Stimulated activated CD8-positive, alpha-beta memory T cell treated with anti-CD3 and anti-CD28 coated beads, Interleukin-12 subunit alpha, Interleukin-12 subunit beta, amount 100 ng/mL, for 1 hour (primary cell): ENCODE results near the gene NUDT16L1.

ENCODE experiments used
- DNase-seq: peaks from one replicate; pipeline ENCODE4 v3.0.0-alpha.2; 2020; ENCODE audit warnings: low read depth

NUDT16L1 gene

DNA sequence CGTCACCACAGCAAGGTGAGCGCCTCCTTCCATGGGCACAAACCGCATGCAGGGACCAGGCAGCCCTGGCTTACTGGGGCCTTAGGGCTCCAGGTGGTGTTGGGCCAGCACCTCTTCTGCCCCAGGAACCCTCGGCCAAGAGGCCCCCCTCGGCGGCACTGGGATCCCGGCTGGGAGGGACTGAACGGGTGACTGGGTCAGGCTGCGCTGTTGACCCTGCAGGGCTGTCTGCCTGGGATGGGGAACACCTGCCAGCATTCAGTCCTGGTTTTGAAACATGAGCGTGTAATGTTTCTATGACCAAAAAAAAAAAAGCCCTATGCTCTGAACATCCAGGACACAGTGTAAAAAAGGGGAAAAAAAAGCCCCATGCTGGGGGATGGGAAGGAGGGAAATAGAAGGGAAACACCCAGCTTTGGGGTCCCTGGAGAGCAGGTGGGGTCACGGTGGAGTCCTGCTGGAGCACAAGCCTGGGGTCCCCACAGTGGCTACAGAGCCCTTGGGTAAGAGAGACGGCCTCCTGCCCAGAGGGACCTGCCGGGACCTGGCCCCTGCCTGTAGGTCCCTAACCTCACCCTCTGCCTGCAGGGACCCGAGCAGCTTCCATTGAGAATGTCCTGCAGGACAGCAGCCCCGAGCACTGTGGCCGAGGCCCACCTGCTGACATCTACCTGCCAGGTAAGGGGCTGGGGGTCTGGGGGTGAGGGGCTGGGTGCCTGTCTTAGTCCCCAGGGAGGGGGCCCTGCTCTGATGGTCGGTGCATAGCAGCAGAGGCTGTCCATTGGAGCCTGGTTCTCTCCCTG, 9.9 kb upstream of the NUDT16L1 start:
- DNase-seq: no peak

DNA sequence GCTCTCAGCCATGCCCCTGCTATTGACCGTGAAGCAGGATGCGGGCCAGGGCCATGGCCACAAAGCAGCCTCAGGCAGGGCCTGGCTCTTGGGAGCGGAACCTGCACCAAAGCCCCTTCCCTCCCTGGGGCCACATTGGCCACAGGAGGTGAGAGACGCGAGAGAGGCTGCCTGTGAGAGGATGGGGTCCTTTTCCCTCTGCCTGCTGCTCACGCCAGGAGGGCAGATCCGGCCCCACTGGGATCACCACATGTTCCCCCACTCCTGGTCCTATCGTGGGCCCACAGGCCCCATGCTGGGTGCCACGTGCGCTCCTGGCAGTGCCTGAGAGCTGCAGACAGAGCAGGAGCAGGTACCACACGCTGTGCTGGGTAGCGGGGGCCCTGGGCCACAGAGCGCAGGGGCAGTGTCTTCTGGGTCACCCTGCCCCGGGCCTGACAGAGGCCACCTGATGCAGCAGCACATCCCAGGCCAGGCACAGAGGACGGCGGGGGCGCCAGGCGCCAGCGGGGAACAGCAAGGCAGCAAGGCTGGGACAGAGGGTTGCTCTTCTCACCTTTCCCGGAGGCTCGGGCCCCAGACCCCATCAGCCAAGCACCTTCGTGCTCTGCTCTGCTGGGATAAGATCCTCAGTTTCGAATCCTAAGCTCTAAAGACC, 9.2 kb upstream of the NUDT16L1 start:
- DNase-seq: no peak

DNA sequence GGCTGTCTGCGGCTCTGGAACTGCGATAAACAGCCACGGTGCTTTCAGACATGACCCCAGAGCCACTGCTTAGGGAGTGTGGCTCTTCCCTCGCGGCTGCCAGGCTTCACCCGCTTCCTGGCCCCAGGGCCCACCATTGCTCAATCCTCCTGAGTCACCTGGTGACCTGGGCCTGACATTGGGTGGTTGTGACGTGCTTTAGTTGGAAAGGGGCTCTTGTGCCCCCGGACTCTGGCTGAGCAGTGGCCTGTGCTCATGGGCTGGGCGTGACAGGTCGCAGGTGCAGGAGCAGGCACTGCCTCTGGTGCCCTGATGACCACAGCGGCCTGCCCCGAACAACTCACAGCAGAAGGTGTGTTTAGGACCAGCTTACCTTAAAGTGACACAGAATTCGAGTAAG, 8.6 kb upstream of the NUDT16L1 start:
- no peak for DNase-seq

DNA sequence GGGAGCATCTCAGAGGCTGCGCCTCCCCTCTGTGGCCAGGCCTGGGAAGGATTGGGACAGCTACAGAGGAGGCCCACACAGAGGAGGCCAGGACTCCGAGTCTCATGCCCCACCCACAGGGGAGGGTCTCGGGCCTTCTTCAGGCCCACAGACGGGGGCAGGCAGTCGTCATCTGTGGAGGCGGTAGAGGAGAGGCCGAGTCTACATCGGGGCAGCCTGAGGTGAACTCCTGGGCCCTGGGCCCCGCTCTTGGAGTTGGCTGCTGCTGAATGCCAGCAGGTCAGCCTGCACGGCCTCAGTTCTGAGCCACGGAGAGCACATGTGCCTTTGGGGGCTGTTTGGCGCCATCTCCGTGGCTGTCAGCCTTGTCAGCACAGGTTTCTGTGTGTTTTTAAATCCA, 8.1 kb upstream of the NUDT16L1 start:
- DNase-seq: no peak

DNA sequence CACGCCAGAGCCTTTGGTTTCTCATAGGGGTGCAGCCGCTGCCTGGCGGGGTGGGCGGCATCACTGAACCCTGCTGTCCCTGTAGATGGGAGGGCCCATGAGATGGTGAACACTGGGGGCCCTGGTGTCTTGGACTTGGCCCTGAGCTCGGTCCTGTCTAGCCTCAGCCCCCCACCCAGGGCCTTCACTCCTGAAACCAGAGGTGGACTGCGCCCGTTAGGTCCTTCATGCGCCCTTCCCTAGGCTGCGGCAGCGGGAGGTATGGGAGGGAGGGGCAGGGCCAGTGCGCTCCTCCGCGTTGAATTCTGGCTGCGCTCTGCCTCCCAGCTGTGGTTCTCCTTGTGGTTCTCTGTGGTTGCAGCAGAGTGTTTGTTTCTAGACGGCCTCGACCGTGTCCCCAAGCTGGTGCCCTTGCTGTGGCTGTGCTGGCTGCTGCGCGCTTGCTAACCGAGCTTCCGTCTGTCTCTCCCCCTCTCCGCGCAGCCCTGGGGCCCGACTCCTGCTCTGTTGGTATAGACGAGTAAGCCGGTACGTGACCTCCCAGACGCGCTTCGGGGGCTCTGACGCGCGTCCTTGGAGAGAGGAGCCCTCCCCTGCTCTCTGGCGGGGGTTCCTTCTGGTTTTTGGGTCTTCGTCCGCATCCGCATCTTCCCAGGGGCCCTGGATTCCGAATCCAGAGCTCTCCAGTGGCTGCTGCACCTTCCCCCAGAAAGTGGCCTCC, 7.4 kb upstream of the NUDT16L1 start:
- DNase-seq: no peak

DNA sequence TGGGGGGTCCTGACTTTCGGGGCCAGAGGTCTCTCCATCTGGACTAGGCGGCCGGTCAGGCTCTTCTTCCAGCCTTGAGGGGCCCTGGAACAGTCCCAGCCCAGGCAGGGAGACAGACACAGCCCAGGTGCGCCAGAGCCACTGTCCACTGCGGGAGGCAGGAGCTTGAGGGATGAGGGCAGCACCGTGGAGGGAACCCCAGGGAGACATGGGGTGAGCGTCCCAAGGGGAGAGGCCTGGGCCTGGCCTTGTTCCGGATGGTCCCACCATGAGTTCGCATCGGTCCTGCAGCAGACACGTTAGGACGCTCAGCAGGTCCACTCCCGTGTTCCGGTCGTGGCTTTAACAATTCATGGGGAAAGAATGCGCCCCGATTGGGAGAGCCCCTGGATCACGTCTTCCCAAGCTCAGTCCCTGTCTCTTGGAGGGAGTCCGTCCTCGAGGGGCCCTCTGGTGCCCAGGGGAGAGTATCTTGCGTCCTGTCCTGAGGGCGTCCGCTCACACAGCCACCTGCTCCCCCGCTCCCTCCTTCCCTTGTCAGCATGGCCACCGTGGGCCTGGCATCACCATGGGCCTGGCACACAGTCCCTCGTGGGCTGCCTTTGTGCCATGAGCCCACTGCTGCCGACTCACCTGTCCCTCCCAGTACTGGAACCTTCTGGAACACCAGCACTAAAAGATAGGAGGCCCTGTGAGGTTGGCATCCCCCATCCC, 6.7 kb upstream of the NUDT16L1 start:
- DNase-seq: no peak

DNA sequence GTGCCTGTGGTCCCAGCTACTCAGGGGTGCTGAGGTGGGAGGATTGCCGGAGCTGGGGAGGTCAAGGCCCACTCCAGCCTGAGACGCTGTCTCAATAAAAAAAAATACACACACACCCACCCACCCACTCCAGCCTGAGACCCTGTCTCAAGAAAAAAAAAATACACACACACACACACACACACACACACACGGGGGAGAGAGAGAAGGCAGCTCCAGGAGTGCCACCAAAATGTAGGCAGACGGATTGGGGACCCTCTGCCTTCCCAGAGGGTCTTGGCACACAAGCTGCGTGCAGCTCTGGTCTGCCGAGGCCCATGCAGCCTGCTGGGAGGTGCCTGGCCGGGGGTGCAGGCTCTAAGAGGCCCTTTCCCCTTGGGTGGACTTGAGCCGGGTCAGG, 5.9 kb upstream of the NUDT16L1 start:
- DNase-seq: no peak

DNA sequence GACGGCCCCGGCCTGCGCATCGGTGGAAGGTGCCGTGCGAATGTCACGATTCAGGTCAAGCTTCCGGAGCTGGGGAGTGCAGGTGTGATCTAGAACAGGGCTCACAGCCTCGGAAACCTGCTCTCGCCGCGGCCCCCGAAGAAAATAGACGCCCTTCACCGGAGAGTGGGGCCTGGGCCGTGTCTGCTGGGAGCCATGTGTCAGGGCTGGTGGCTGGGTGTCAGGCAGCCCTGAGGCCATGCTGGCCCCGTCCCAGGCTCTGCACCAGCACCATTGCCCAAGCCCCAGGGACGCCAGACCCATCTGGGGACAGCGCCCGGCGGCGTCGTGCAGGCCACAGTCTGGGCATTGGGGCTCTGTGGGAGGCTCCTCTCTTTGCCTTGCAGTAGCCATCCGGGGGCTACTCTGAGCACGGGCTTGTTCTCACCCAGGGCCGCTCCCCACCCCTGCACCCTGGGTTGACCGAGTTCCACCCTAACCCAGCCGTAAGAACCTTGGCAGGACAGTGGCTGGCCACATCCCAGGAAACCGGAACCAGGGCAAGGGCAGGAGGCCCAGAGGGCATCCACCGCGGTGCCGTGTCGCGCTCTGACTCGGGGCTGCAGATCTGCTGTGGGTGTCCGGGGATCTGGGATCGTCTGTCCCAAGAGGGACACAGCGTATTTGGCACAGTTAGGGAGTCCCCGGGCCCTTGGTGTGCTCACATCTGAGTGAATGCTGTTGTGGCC, 5.3 kb upstream of the NUDT16L1 start:
- no peak for DNase-seq

DNA sequence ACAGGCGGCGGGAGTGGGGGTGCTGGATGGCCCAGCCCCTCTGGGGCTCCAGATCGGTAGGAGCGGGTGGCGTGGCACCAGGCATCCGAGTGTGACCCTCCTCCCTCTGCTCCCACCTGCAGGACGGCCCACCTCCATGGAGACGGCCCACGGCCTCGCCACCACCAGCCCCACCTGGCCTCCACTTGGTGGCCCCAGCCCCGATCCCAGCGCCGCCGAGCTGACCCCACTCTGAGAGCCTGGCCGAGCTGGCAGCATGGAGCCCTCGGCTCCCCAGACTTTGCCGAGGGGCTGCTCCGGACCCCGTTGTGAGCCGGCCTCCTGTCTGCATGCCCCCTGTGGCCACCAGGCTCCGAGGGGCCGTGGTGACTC, 4.7 kb upstream of the NUDT16L1 start:
- no peak for DNase-seq

DNA sequence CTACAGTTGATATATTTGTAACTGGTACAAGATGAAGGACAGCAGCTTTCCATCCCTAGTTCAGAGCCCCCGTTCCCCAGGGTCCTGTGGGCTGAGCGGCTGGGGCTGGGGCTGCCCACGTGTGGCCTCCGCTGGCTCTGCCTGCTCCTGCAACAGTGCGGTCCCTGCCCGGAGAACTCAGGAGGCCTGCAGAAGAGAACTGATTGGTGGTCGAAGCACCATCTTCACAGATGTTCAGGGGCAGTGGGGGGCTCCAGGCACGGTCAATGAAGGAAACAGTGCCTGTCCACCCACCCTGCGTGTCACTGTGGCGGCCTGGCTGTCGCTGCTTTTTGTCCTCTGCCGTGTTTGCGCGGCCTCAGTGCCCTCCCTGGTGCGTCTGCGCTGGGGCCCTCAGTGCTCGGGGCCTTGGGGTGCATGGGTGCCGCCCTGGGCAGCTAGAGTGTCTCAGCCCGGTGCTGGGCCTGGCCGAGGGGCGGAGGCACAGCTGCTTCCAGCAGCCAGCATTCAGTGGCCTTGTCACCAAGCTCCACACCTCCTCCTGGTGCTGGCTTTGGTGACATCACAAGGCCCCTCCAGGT, 4.2 kb upstream of the NUDT16L1 start:
- no peak for DNase-seq

DNA sequence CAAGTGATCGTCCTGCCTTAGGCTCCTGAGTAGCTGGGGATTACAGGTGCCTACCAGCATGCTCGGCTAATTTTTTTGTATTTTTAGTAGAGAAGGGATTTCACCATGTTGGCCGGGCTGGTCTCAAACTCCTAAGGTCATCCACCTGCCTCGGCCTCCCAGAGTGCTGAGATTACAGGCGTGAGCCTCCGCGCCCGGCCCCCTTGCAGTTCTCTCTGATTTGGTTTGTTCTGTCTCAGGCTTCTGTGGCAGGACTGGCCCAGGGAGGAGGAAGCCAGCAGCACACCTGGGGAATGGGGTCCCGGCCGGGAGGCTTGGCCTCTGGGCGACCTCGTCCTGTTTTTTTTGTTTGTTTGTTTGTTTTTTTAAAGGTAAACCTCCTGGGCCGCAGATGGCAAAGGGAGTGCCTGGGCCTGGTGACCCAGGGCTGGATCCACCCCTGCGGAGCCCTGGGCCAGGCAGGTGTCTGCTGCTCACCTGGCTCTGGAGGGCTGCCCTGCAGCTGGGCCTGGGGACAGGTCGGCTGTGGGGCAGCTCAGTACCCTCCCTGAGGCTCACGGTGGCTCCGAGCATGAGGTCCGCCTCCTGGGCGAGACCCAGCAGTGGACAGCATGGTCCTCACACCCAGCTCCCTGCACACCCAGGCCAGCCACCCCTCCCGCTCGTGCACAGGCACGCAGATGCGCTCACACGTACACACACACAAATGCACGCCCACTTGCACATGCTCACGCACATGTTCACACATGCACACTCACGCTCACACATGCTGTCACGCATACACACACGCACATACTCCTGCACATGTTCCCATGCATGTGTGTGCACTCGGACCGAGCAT, 3.3 kb upstream of the NUDT16L1 start:
- no peak for DNase-seq

DNA sequence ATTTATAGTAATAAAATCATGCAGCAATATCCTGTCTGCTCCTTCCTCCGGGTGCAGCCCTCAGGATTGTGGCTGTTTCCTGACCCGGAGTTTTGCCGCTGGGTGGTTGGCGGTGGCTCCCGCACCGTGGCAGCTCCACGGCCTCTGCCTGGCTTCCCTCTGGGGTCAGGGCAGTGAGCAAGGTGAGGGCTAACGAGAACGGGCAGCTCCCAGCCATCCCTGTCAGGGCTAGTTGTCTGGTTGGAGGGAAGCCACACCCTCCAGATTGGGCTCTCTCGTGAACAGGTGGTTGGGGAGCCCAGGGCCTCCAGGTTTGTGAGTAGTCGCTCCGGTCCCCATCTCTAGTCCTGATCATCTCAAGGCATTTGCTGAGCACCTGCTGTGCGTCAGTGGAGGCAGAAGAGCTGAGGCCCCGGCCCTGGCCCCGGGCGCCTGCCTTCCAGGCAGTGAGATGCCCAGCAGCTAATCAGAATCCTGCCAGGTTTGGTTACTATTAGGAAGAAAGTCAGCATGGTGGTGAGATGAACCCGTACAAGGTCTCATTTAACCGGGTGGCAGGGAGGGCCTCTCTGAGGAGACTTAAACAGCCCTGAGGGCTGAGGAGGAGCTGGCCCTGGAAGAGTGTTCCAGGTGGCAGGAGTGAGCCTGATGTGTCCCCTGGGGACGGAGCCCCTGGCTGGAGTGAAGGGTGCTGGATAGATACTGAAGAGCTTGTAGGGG, 2.3 kb upstream of the NUDT16L1 start:
- no peak for DNase-seq

DNA sequence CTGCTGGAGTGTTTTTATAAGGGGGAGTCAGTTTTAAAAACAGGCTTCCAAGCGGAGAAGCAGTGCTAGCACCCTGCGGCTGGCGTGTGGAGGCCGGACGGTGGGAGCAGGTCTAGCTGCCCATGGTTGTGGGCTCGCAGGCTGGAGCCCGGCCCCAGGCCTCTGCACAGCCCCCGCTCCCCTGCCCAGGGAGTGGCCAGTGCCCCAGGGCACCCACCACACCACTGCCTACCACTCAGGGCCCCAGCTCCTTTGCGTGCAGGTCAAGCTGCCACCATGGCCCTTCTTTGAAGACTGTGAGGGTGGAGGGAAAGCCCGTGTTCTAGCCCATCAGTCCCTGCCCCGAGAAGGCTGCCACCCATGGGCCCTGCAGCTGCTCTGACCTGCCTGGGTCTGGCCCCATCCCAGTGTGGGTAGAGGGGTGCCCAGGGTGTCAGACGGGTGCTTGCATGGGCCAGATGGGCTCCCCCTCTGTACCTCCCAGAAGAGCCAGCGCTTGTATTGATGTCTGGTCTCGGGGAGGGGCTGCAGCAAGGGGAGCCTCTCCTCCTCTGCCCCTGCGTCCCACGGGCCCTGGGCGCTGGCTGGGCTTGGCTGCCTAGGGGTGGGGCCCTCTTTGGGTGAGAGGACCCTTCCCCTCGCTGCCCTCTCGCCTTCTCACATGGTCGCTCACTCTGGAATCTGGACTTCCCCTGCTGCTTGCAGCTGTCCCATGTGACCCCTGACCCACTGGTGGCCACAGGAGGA, 1.5 kb upstream of the NUDT16L1 start:
- DNase-seq: no peak

DNA sequence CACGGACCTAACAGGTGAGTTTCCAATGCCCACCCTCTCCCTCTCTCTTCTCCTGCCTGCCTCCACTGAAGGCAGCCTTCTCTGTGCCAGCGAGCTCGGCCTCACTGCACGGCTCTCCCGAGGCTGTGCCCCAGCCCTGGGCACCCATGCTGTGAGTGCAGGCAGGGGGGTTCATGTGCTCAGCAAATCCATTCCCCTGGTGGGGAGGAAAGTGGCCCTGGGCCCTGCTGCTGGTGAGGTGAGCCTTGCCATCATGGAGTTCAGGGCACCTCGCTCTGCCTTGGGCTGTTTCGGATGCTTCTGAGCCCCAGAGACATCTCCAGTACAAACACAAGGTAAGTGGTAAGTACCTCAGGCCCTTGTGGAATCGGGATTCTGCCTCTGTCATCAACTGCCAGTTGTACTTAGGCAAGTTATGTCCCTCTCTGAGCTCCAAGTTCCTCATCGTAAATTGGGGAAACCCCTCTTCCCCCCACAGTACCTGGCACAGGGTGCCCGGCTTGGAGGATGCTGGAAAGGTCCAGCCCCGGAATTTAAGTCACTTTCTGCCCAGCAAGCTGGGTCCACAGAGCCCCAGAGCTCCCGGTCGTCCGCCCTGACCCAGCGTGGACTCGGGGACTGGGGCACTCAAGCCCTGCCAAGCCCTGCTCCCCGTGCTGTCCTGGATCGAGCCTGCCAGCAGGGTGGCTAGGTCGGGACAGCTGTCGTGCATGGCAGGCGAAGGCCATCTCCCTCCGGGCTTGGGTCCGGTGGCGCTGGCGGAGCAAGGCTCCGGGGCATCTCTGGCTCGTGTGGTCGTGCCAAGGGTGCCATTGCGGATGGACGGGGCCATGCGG, 684 bp upstream of the NUDT16L1 start:
- no peak for DNase-seq

DNA sequence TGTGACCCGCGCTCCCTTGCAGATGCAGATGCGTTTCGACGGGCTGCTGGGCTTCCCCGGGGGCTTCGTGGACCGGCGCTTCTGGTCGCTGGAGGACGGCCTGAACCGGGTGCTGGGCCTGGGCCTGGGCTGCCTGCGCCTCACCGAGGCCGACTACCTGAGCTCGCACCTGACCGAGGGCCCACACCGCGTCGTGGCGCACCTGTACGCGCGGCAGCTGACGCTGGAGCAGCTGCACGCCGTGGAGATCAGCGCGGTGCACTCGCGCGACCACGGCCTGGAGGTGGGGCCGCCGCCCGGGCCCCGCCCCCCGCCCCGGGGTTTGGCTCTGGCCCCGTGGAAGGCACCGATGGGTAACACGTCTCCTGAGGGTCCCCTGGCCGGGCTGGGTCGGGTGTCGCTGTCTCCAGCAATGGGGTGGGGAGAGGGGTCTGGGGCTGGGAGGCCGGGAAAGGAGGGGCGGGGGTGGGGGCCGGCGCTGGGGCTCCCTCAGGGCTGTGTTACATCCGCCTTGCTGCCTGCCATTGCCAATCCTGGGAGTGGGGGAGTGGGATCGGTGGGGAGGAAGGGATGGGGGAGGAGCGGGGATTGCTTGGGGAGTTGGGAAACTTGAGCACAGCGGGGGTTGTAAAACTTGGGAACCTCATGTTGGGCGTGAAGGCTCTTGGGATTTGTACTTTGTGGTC, 737 bp downstream of the NUDT16L1 start:
- no peak for DNase-seq

DNA sequence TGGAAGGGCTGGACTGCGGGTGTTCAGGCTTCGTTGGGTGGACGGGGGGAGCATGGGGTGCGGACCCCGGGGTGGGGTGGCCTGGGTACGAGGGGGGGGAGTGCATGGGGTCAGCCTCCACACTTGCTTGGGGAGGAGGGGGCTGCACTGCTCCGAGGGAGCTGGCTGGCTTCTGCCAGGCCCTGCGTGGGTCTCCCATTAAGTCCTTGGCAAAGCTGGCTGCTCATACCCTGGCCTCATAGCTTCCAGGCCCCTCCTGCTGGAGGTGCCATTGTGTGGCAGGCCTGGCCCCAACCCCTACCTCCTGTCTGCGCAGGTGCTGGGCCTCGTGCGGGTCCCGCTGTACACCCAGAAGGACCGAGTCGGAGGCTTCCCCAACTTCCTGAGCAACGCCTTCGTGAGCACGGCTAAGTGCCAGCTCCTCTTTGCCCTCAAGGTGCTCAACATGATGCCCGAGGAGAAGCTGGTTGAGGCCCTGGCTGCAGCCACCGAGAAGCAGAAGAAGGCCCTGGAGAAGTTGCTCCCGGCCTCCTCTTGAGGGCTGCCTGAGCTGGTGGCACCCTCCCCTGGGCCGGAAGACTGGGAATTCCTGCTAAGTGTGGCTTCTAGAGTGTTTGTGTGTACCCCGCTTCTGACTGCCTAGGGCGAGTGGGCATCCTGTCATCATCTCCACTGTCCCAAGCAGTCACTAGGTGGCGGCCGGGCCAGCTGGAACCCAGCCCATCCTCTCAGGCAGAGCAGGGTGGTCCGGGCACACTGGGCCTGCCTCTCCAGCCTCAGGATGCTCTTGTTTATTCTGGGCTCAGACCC, 1.5 kb downstream of the NUDT16L1 start:
- DNase-seq: no peak
